ENCODE measurements around the gene HERPUD2. TPM values are rescaled to one million over a fixed set of nuclear protein-coding genes. Genes with fewer than 3 reads are reported as not detected.

Gene HERPUD2
- total RNA-seq, 6 experiments from 2014 or later = 21.2 to 26.5 (median 22.6) TPM

- TF ChIP-seq, protein P1, sequence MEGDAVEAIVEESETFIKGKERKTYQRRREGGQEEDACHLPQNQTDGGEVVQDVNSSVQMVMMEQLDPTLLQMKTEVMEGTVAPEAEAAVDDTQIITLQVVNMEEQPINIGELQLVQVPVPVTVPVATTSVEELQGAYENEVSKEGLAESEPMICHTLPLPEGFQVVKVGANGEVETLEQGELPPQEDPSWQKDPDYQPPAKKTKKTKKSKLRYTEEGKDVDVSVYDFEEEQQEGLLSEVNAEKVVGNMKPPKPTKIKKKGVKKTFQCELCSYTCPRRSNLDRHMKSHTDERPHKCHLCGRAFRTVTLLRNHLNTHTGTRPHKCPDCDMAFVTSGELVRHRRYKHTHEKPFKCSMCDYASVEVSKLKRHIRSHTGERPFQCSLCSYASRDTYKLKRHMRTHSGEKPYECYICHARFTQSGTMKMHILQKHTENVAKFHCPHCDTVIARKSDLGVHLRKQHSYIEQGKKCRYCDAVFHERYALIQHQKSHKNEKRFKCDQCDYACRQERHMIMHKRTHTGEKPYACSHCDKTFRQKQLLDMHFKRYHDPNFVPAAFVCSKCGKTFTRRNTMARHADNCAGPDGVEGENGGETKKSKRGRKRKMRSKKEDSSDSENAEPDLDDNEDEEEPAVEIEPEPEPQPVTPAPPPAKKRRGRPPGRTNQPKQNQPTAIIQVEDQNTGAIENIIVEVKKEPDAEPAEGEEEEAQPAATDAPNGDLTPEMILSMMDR (IDR thresholded peaks at IDR 0.05) = no peak
- Mint-ChIP-seq H3K4me1 (ENCODE audit: low read depth) (peaks cover 9% of the 10 kb centered on the region), H3K27ac (no peak overlapping the region), H3K9me3 (no peaks in the 10 kb centered on the region), H3K36me3 (ENCODE audit: low read depth) (no peaks in the 10 kb centered on the region), H3K27me3 (ENCODE audit: insufficient read depth) (peaks cover 11% of the 10 kb centered on the region), H3K4me3 (no peak overlapping the region)
- no peak for DNase-seq
Measured at GRCh38 chr7:35731349-35731748, 36.4 kb upstream of the HERPUD2 start.

DNA sequence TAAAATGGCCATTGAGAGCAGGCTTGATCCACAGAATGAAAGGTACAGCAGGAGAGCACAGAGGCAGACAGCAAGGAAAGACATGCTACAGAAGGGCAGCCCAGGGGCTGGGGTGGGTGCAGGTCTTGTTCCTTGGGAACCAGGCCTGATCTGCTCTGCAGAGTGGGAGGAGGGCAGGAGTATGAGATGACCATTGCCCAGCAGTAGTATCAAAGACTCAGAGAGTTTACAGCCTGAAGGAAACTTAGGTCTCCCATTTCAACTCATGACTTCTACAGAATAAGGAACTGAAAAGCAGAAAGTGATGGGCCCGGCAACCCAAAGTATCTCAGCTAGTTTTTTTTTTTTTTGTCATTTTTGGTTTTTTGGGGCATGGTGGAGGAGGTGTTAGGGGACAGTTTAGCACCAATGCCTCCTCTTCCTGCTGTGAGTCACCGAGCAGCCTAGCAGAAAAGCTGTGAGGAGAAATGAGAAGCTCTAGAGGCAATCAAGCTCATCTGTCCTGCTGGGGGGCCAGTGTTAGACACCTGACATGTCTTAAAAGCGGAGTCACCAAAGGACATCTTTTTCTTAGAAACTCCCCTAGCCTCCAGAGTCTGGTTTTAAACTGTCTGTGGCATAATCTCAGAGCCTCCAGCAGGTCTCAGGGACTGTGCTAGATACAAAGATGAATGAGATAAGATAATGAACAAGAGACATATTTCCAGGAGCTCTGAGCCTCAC, 34.3 kb upstream of the HERPUD2 start:
- no peak overlapping the region for H3K4me3 Mint-ChIP-seq
- H3K4me1 Mint-ChIP-seq (ENCODE audit: low read depth) = peaks cover 7% of the 10 kb centered on the region
- no peak for DNase-seq
- H3K9me3 Mint-ChIP-seq = no peaks in the 10 kb centered on the region
- H3K27ac Mint-ChIP-seq = no peak overlapping the region
- peaks cover 10% of the 10 kb centered on the region for H3K27me3 Mint-ChIP-seq (ENCODE audit: insufficient read depth)
- no peaks in the 10 kb centered on the region for H3K36me3 Mint-ChIP-seq (ENCODE audit: low read depth)
- TF ChIP-seq, protein P1 (IDR thresholded peaks at IDR 0.05) = no peak

GRCh38 chr7:35728412-35729060, 33.6 kb upstream of the HERPUD2 start:
- no peaks in the 10 kb centered on the region for H3K9me3 Mint-ChIP-seq
- H3K36me3 Mint-ChIP-seq (ENCODE audit: low read depth) = no peaks in the 10 kb centered on the region
- H3K4me3 Mint-ChIP-seq = no peak overlapping the region
- H3K27ac Mint-ChIP-seq = no peak overlapping the region
- H3K27me3 Mint-ChIP-seq (ENCODE audit: insufficient read depth) = peaks cover 10% of the 10 kb centered on the region; the same call in 1 of the 2 replicates
- peaks cover under 1% of the 10 kb centered on the region; the same call in 1 of the 2 replicates for H3K4me1 Mint-ChIP-seq (ENCODE audit: low read depth)
- TF ChIP-seq, protein P1 (IDR thresholded peaks at IDR 0.05) = no peak
- DNase-seq = no peak

GRCh38 chr7:35727571-35727970, 32.6 kb upstream of the HERPUD2 start:
- TF ChIP-seq, protein P1 (IDR thresholded peaks at IDR 0.05) = no peak
- Mint-ChIP-seq H3K36me3 (ENCODE audit: low read depth) (no peaks in the 10 kb centered on the region), H3K4me3 (no peak overlapping the region), H3K9me3 (no peaks in the 10 kb centered on the region), H3K27me3 (ENCODE audit: insufficient read depth) (peaks cover 8% of the 10 kb centered on the region; the same call in 1 of the 2 replicates), H3K4me1 (ENCODE audit: low read depth) (no peaks in the 10 kb centered on the region; the same call in 1 of the 2 replicates), H3K27ac (no peak overlapping the region)
- no peak for DNase-seq

DNA sequence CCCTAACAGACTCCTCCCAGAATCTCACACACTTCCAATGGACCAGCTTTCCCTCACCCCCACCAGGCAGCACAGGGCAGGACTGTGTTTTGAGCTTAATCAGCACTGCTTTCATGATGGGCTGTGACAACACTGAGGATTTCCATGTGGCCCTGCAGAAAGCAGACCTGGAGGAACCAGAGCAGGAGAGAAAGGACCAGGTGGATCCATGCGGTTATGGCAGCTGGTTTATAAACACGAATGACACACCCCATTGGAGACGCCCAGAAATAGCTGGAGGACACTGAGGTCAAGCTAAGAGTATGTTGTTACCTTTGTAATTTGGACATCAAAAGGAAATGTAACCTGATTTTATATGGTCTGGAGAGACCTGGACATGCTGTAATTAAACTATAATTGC, 31.7 kb upstream of the HERPUD2 start:
- TF ChIP-seq, protein P1 (IDR thresholded peaks at IDR 0.05) = no peak
- Mint-ChIP-seq H3K27ac (no peak overlapping the region), H3K4me1 (ENCODE audit: low read depth) (no peaks in the 10 kb centered on the region; the same call in 1 of the 2 replicates), H3K36me3 (ENCODE audit: low read depth) (no peaks in the 10 kb centered on the region), H3K9me3 (no peaks in the 10 kb centered on the region), H3K27me3 (ENCODE audit: insufficient read depth) (peaks cover 13% of the 10 kb centered on the region; the same call in 1 of the 2 replicates), H3K4me3 (no peak overlapping the region)
- DNase-seq = no peak
